Activated CD8-positive, alpha-beta memory T cell treated with anti-CD3 and anti-CD28 coated beads, Interleukin-2, amount 10 ng/mL, durations not matched to agents 7 days and 5 days (primary cell): ENCODE measurements around the gene TMEM266. TPM values are rescaled to one million over a fixed set of nuclear protein-coding genes. Genes with fewer than 3 reads are reported as not detected.
A peak's percentile ranks its signal among the peaks of the same experiment; 100 is the strongest.

Source experiments
- ATAC-seq: fragments of 150-1000 bp; cut with Tn5 transposase; one replicate; pipeline ENCODE4 v1.10.0; 2021; ENCODE audit warnings: moderate library complexity
- CTCF ChIA-PET: fragments of 350-600 bp; sonication (Branson Sonifier 250); formaldehyde crosslinking; loops from one replicate; lab custom pipeline; 2021; ENCODE audit warnings: antibody characterized with exemption; lab: Charles Lee
- DNase-seq: peaks from one replicate; pipeline ENCODE4 v3.0.0-alpha.2; 2020
- H3K27ac Mint-ChIP-seq: one replicate; pipeline ENCODE4 v1.8.0; 2021; ENCODE audit warnings: mild to moderate bottlenecking, mixed read lengths
- H3K27me3 Mint-ChIP-seq: one replicate; pipeline ENCODE4 v1.8.0; 2021; ENCODE audit warnings: mixed read lengths
- H3K36me3 Mint-ChIP-seq: one replicate; pipeline ENCODE4 v1.8.0; 2021; ENCODE audit warnings: mild to moderate bottlenecking, mixed read lengths
- H3K4me1 Mint-ChIP-seq: one replicate; pipeline ENCODE4 v1.8.0; 2021; ENCODE audit warnings: mixed read lengths
- H3K4me3 Mint-ChIP-seq: one replicate; pipeline ENCODE4 v1.8.0; 2021; ENCODE audit warnings: mild to moderate bottlenecking, moderate library complexity, mixed read lengths
- H3K9me3 Mint-ChIP-seq: one replicate; pipeline ENCODE4 v1.8.0; 2022; ENCODE audit warnings: low read depth, mixed read lengths
- total RNA-seq, 2 experiments: library from RNA; stranded (reverse); gene quantifications; one replicate each; pipeline ENCODE4 v1.2.3, GENCODE V29; 2021

Gene TMEM266
- total RNA-seq, 2 experiments from 2014 or later: not detected

GRCh38 chr15:76217029-76217881 lies 157.5 kb downstream of the TMEM266 start:
- Mint-ChIP-seq H3K27ac (no peak overlapping the region), H3K27me3 (no peaks in the 10 kb centered on the region), H3K36me3 (peaks cover 28% of the 10 kb centered on the region), H3K4me1 (peaks cover 10% of the 10 kb centered on the region), H3K9me3 (no peaks in the 10 kb centered on the region), H3K4me3 (no peak overlapping the region)
- no peak for DNase-seq
- ATAC-seq: no peak
- CTCF ChIA-PET: no interaction called here

GRCh38 chr15:76217882-76218217 lies 158.1 kb downstream of the TMEM266 start:
- peaks cover 29% of the 10 kb centered on the region for H3K36me3 Mint-ChIP-seq
- H3K27me3 Mint-ChIP-seq: no peaks in the 10 kb centered on the region
- ATAC-seq: no peak
- no peak for DNase-seq
- peaks cover 10% of the 10 kb centered on the region for H3K4me1 Mint-ChIP-seq
- H3K9me3 Mint-ChIP-seq: no peaks in the 10 kb centered on the region
- no peak overlapping the region for H3K27ac Mint-ChIP-seq
- CTCF ChIA-PET: no interaction called here
- no peak overlapping the region for H3K4me3 Mint-ChIP-seq

GRCh38 chr15:76221085-76221767 lies 161.4 kb downstream of the TMEM266 start:
- peaks cover 37% of the 10 kb centered on the region for H3K36me3 Mint-ChIP-seq
- DNase-seq (no peak), ATAC-seq (no peak)
- no peak overlapping the region for H3K27ac Mint-ChIP-seq
- peaks cover 10% of the 10 kb centered on the region for H3K4me1 Mint-ChIP-seq
- no peaks in the 10 kb centered on the region for H3K27me3 Mint-ChIP-seq
- no peaks in the 10 kb centered on the region for H3K9me3 Mint-ChIP-seq
- no peak overlapping the region for H3K4me3 Mint-ChIP-seq
- CTCF ChIA-PET: interaction anchor here (1.4 kb wide), 1 partner anchor 31 kb away, joined by 3 read pairs; no protein-coding TSS in a partner anchor

- Mint-ChIP-seq H3K36me3 (peaks cover 36% of the 10 kb centered on the region), H3K27me3 (no peaks in the 10 kb centered on the region), H3K4me1 (peaks cover 6% of the 10 kb centered on the region), H3K9me3 (no peaks in the 10 kb centered on the region), H3K27ac (no peak overlapping the region), H3K4me3 (no peak overlapping the region)
- ATAC-seq (no peak), DNase-seq (no peak)
- CTCF ChIA-PET: interaction anchor here (1.4 kb wide), 1 partner anchor 32 kb away, joined by 3 read pairs; no protein-coding TSS in a partner anchor
These were observed 162.4 kb downstream of the TMEM266 start for GRCh38 chr15:76222159-76222558.

- Mint-ChIP-seq H3K4me3 (no peak overlapping the region), H3K36me3 (peaks cover 34% of the 10 kb centered on the region), H3K9me3 (no peaks in the 10 kb centered on the region), H3K4me1 (peaks cover 3% of the 10 kb centered on the region), H3K27ac (no peak overlapping the region), H3K27me3 (no peaks in the 10 kb centered on the region)
- no peak for DNase-seq
- no peak for ATAC-seq
- CTCF ChIA-PET: no interaction called here
These were observed 163.7 kb downstream of the TMEM266 start for GRCh38 chr15:76223521-76223920.

GRCh38 chr15:76229266-76229665 lies 169.5 kb downstream of the TMEM266 start:
- H3K4me1 Mint-ChIP-seq: no peaks in the 10 kb centered on the region
- no peak overlapping the region for H3K27ac Mint-ChIP-seq
- no peak for DNase-seq
- H3K4me3 Mint-ChIP-seq: no peak overlapping the region
- no peaks in the 10 kb centered on the region for H3K27me3 Mint-ChIP-seq
- no peak for ATAC-seq
- CTCF ChIA-PET: no interaction called here
- peaks cover 8% of the 10 kb centered on the region for H3K36me3 Mint-ChIP-seq
- no peaks in the 10 kb centered on the region for H3K9me3 Mint-ChIP-seq

GRCh38 chr15:76233921-76234320 lies 174.1 kb downstream of the TMEM266 start:
- H3K4me1 Mint-ChIP-seq: no peaks in the 10 kb centered on the region
- no peak overlapping the region for H3K27ac Mint-ChIP-seq
- H3K4me3 Mint-ChIP-seq: no peak overlapping the region
- CTCF ChIA-PET: interaction anchor here (1.0 to 1.5 kb wide), 2 partner anchors 10 to 42 kb away, joined by 3 to 5 read pairs; no protein-coding TSS in a partner anchor
- no peak for DNase-seq
- ATAC-seq: no peak
- no peaks in the 10 kb centered on the region for H3K27me3 Mint-ChIP-seq
- H3K36me3 Mint-ChIP-seq: peaks cover 4% of the 10 kb centered on the region
- H3K9me3 Mint-ChIP-seq: no peaks in the 10 kb centered on the region

- H3K27ac Mint-ChIP-seq: no peak overlapping the region
- ATAC-seq (no peak), DNase-seq (no peak)
- H3K4me1 Mint-ChIP-seq: no peaks in the 10 kb centered on the region
- peaks cover 4% of the 10 kb centered on the region for H3K36me3 Mint-ChIP-seq
- H3K27me3 Mint-ChIP-seq: no peaks in the 10 kb centered on the region
- CTCF ChIA-PET: interaction anchor here (1.0 to 1.6 kb wide), 3 partner anchors 9 to 42 kb away, joined by 3 to 5 read pairs (median 3); no protein-coding TSS in a partner anchor
- H3K9me3 Mint-ChIP-seq: no peaks in the 10 kb centered on the region
- H3K4me3 Mint-ChIP-seq: no peak overlapping the region
These were observed 174.6 kb downstream of the TMEM266 start for GRCh38 chr15:76234337-76234889.

- H3K36me3 Mint-ChIP-seq: peaks cover 4% of the 10 kb centered on the region
- DNase-seq: no peak
- no peak overlapping the region for H3K27ac Mint-ChIP-seq
- H3K27me3 Mint-ChIP-seq: no peaks in the 10 kb centered on the region
- CTCF ChIA-PET: interaction anchor here (0.7 to 2.0 kb wide), 10 partner anchors 9 to 408 kb away, joined by 3 to 6 read pairs (median 3); partner anchors contain the start of gene ISL2
- no peaks in the 10 kb centered on the region for H3K4me1 Mint-ChIP-seq
- H3K9me3 Mint-ChIP-seq: no peaks in the 10 kb centered on the region
- H3K4me3 Mint-ChIP-seq: no peak overlapping the region
- ATAC-seq: peak; percentile 76
These were observed 175.5 kb downstream of the TMEM266 start for GRCh38 chr15:76235186-76235826.

GRCh38 chr15:76236350-76236749 lies 176.6 kb downstream of the TMEM266 start:
- Mint-ChIP-seq H3K9me3 (no peaks in the 10 kb centered on the region), H3K4me1 (no peaks in the 10 kb centered on the region), H3K27ac (no peak overlapping the region), H3K27me3 (no peaks in the 10 kb centered on the region), H3K4me3 (no peak overlapping the region), H3K36me3 (no peaks in the 10 kb centered on the region)
- CTCF ChIA-PET: interaction anchor here (1.1 to 2.0 kb wide), 5 partner anchors 50 to 406 kb away, joined by 3 to 6 read pairs (median 5); partner anchors contain the start of gene ISL2
- ATAC-seq (no peak), DNase-seq (no peak)

- Mint-ChIP-seq H3K27me3 (no peaks in the 10 kb centered on the region), H3K36me3 (peaks cover 5% of the 10 kb centered on the region), H3K4me3 (no peak overlapping the region), H3K9me3 (no peaks in the 10 kb centered on the region), H3K4me1 (no peaks in the 10 kb centered on the region), H3K27ac (no peak overlapping the region)
- CTCF ChIA-PET: no interaction called here
- ATAC-seq (no peak), DNase-seq (no peak)
These were observed 180.0 kb downstream of the TMEM266 start for GRCh38 chr15:76239786-76240185.

- DNase-seq: no peak
- Mint-ChIP-seq H3K27me3 (no peaks in the 10 kb centered on the region), H3K9me3 (no peaks in the 10 kb centered on the region), H3K27ac (no peak overlapping the region), H3K36me3 (peaks cover 7% of the 10 kb centered on the region), H3K4me3 (no peak overlapping the region), H3K4me1 (no peaks in the 10 kb centered on the region)
- CTCF ChIA-PET: interaction anchor here (0.7 kb wide), 1 partner anchor 10 kb away, joined by 3 read pairs; no protein-coding TSS in a partner anchor
- no peak for ATAC-seq
These were observed 185.4 kb downstream of the TMEM266 start for GRCh38 chr15:76245072-76245610.

GRCh38 chr15:76251717-76252116 lies 191.9 kb downstream of the TMEM266 start:
- H3K9me3 Mint-ChIP-seq: no peaks in the 10 kb centered on the region
- H3K4me1 Mint-ChIP-seq: peaks cover 4% of the 10 kb centered on the region
- peaks cover 8% of the 10 kb centered on the region for H3K36me3 Mint-ChIP-seq
- DNase-seq (no peak), ATAC-seq (no peak)
- CTCF ChIA-PET: interaction anchor here (0.9 kb wide), 1 partner anchor 17 kb away, joined by 3 read pairs; no protein-coding TSS in a partner anchor
- no peak overlapping the region for H3K27ac Mint-ChIP-seq
- H3K4me3 Mint-ChIP-seq: no peak overlapping the region
- H3K27me3 Mint-ChIP-seq: no peaks in the 10 kb centered on the region
